Kidney epithelial cell (primary cell): ENCODE measurements around the gene NEDD9. TPM values are rescaled to one million over a fixed set of nuclear protein-coding genes. Genes with fewer than 3 reads are reported as not detected.

Experiments used
- DNase-seq: peaks from one replicate; pipeline ENCODE4 v3.0.0-alpha.2; 2010; ENCODE audit warnings: low read depth
- H3K27me3 ChIP-seq: 2 replicates; pipeline ENCODE4 v1.6.0; 2011; ENCODE audit warnings: low read length; ENCODE audit not compliant: control insufficient read depth, insufficient read depth
- H3K36me3 ChIP-seq: 2 replicates; pipeline ENCODE4 v1.5.1; 2011; ENCODE audit warnings: low read length; ENCODE audit not compliant: control insufficient read depth, insufficient read depth
- H3K4me3 ChIP-seq: 2 replicates; pipeline ENCODE4 v1.5.1; 2011; ENCODE audit warnings: low read depth, mild to moderate bottlenecking, control low read depth, low read length
- CTCF ChIP-seq: IDR thresholded peaks from 2 replicates; pipeline ENCODE4 v1.5.1; 2011; ENCODE audit warnings: mild to moderate bottlenecking, moderate library complexity, low read length, control low read depth, inconsistent platforms; ENCODE audit not compliant: insufficient read depth, poor library complexity, severe bottlenecking
- total RNA-seq: library from RNA; depleted of rRNA; stranded (reverse); fragments of >200 nt; gene quantifications from 2 replicates; pipeline ENCODE4 v1.2.3, GENCODE V29; 2015

The NEDD9 gene
- total RNA-seq, 1 donor from 2014 or later, result 48.3 TPM

GRCh38 chr6:11202513-11203305 lies 29.8 kb downstream of the NEDD9 start:
- TF ChIP-seq CTCF, result no peak
- Histone ChIP-seq H3K36me3 (peaks cover 1% of the 10 kb centered on the region), H3K27me3 (no peaks in the 10 kb centered on the region), H3K4me3 (no peak overlapping the region)
- DNase-seq, result no peak

- no peak overlapping the region for H3K4me3 ChIP-seq
- no peak for TF ChIP-seq CTCF
- H3K27me3 ChIP-seq, result no peaks in the 10 kb centered on the region
- DNase-seq, result no peak
- H3K36me3 ChIP-seq, result peaks cover 1% of the 10 kb centered on the region
Measured at GRCh38 chr6:11201772-11202512, 30.5 kb downstream of the NEDD9 start.

GRCh38 chr6:11201015-11201414 lies 31.5 kb downstream of the NEDD9 start:
- no peaks in the 10 kb centered on the region for H3K27me3 ChIP-seq
- no peak overlapping the region for H3K4me3 ChIP-seq
- DNase-seq, result no peak
- H3K36me3 ChIP-seq, result peaks cover 1% of the 10 kb centered on the region
- TF ChIP-seq CTCF, result no peak

- no peak for DNase-seq
- TF ChIP-seq CTCF, result no peak
Measured at GRCh38 chr6:11200356-11200755, 32.1 kb downstream of the NEDD9 start.

GRCh38 chr6:11198663-11199603 lies 33.5 kb downstream of the NEDD9 start:
- Histone ChIP-seq H3K4me3 (no peak overlapping the region), H3K27me3 (no peaks in the 10 kb centered on the region), H3K36me3 (peaks cover 1% of the 10 kb centered on the region)
- DNase-seq, result no peak
- no peak for TF ChIP-seq CTCF

More at GRCh38 chr6:11200356-11200755, 32.1 kb downstream of the NEDD9 start:
- Histone ChIP-seq H3K4me3 (no peak overlapping the region), H3K36me3 (peaks cover 1% of the 10 kb centered on the region), H3K27me3 (no peaks in the 10 kb centered on the region)
